ENCODE data around the gene ZNF276.
"Not testable (repeated sequence)": the region's sequence is repeated elsewhere in the genome, so short reads cannot be mapped to it uniquely, and the experiment has no call there.

The ZNF276 gene

GRCh38 chr16:89696670-89697128 is 24.6 kb upstream of the ZNF276 start:
- no peak for DNase-seq (ENCODE audit: low spot score)

DNA sequence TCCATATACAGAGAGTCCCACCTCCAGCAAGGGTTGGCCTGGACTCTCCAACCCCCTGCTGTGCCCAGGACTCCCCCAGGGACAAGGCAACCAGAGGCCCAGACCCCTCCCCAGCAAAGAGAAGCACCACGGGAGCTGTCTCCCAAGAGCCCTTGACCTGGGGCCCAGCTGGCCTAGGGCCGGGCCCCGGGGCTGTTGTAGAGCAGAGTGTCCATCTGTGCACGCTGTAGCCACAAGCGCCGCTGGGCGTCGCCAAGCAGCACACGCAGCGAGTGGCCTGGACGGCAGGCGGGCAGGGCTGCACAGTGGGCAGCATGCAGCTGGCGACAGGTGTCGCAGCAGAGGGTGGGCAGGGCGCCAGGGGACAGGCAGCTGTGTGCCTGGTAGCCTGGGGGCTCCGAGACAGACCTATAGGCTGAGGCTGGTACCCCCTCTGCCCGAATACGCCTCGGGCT is 24.1 kb upstream of the ZNF276 start:
- no peak for DNase-seq (ENCODE audit: low spot score)

DNA sequence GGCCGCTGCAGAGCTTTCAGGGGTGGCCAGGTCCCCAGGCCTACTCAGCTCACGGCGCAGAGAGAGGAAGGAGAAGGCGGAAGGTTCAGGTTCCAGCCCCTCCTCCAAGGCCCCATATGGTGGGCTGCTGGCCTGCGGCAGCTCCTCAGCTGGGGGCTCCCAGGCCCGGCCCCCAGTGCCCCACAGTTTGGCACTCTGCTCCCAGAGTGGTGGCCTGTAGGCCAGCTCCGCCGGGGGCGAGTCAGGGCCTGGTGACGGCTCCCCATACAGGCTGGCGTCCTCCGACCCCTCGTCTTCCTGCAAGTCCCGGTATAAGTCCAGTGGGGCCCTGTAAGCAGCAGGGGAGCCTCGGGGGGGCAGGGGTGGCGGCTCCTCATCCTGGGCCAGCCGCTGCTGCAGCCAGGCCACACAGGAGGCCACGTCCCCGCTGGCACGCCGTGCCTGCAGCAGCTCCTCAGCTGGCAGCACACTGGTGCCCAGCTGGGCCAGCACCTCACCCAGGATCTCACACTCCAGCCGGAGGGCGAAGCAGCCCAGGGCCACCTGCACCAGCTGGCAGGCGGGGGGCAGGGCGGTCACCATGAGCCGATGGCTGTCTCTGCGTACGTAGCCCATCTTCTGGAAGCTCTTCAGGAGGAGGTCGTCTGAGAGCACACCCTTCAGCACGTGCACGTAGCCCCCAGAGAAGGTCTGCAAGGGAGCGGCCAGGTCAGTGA is 23.6 kb upstream of the ZNF276 start:
- no peak for DNase-seq (ENCODE audit: low spot score)

DNA sequence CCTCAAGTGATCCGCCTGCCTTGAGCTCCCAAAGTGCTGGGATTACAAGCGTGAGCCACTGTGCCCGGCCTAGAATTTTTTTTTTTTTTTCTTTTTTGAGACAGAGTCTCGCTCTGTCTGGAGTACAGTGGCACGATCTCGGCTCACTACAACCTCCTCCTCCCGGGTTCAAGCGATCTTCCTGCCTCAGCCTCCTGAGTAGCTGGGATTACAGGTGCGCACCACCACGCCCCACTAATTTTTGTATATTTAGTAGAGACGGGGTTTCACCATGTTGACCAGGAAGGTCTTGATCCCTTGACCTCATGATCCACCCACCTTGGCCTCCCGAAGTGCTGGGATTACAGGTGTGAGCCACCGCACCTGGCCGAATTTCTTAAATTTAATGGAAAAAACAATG is 22.6 kb upstream of the ZNF276 start:
- DNase-seq (ENCODE audit: low spot score): not testable (repeated sequence)

DNA sequence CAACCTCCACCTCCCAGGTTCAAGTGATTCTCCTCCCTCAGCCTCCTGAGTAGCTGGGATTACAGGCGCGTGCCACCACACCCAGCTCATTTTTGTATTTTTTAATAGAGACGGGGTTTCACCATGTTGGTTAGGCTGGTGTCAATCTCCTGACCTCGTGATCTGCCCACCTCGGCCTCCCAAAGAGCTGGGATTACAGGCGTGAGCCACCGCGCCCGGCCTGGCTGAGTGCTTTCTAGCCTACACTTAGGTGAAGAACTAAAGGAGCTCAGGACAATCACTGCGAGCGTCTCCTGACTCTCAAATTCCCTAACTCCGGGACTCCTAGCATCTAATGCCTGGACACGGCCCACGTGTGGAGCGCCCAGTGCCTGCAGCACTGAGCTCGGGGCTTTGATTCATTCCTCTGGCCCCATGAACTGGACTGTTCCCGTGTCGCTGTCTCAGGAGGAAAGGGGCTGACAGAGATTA is 21.7 kb upstream of the ZNF276 start:
- not testable (repeated sequence) for DNase-seq (ENCODE audit: low spot score)

GRCh38 chr16:89700100-89700648 is 21.2 kb upstream of the ZNF276 start:
- DNase-seq (ENCODE audit: low spot score): peak; percentile 100

DNA sequence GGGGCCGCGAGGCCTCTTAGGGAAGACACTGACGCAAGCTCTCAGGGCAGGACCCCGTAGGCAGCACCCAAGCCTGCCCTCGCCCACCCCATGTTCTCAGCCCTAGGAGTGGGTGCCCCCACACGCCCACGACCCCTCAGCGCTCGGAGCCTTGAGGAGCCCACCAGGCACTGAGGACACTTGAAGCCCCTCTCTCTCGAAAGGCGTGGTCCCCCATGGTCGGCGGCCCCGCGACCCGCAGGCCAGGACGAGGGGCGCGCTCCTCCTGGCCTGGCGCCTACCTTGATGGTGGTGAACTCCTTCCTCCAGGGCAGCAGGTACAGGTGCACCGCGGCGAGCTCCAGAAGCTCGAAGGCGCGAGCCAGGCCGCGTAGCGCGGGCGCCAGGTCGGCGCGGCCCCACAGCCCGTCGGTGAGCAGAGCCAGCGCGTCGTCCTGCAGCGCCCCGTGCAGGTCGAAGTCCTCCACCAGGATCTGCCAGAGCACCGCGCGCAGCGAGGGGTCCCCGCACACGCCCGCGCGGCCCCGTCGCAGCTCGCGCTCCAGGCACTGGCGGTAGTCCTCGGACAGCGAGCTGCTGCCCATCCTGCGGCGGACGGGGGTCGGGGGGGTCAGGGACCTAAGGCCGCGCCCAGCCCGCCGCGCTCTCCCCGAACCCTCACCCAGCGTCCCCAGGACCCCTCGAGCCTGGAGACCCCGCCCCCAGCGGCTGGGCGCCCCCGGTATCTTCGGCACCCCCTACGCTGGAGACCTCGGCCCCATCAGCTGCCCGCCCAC is 20.5 kb upstream of the ZNF276 start:
- peak; percentile 33 for DNase-seq (ENCODE audit: low spot score)

GRCh38 chr16:89701425-89702406 is 19.6 kb upstream of the ZNF276 start, which contains the start of gene SPATA2L:
Gene SPATA2L, minus strand, starts transcription at chr16:89701705. Its CDS starts 473 bp downstream, at chr16:89701232.
- DNase-seq (ENCODE audit: low spot score): peak; percentile 94

DNA sequence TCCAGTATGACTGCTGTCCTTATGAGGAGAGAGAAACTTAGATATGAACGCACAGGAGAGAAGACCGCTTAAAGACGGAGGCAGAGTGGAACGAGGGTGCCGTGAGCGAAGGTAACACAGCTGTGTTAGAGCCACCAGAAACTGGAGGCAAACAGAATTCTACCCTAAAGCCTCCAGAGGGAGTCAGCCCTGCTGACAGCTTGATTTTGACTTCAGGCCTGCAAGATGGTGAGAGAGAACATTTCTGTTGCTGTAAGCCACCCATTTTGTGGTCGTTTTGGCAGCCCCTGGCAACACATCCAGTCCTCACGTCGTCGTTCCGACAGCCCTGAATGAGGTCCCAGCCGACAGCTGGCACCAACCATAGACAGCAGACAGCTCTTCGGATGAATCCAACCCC is 17.1 kb upstream of the ZNF276 start:
- DNase-seq (ENCODE audit: low spot score): no peak

- DNase-seq (ENCODE audit: low spot score): no peak
These were observed 16.3 kb upstream of the ZNF276 start for GRCh38 chr16:89705006-89705405.

- DNase-seq (ENCODE audit: low spot score): no peak
These were observed 14.6 kb upstream of the ZNF276 start for GRCh38 chr16:89706518-89707260.

GRCh38 chr16:89707695-89708094 is 13.6 kb upstream of the ZNF276 start:
- no peak for DNase-seq (ENCODE audit: low spot score)

- DNase-seq (ENCODE audit: low spot score): no peak
These were observed 12.8 kb upstream of the ZNF276 start for GRCh38 chr16:89708481-89708931.

- no peak for DNase-seq (ENCODE audit: low spot score)
These were observed 12.2 kb upstream of the ZNF276 start for GRCh38 chr16:89709166-89709565.

GRCh38 chr16:89709716-89710432 is 11.5 kb upstream of the ZNF276 start:
- no peak for DNase-seq (ENCODE audit: low spot score)

- no peak for DNase-seq (ENCODE audit: low spot score)
These were observed 10.4 kb upstream of the ZNF276 start for GRCh38 chr16:89710709-89711564.

DNA sequence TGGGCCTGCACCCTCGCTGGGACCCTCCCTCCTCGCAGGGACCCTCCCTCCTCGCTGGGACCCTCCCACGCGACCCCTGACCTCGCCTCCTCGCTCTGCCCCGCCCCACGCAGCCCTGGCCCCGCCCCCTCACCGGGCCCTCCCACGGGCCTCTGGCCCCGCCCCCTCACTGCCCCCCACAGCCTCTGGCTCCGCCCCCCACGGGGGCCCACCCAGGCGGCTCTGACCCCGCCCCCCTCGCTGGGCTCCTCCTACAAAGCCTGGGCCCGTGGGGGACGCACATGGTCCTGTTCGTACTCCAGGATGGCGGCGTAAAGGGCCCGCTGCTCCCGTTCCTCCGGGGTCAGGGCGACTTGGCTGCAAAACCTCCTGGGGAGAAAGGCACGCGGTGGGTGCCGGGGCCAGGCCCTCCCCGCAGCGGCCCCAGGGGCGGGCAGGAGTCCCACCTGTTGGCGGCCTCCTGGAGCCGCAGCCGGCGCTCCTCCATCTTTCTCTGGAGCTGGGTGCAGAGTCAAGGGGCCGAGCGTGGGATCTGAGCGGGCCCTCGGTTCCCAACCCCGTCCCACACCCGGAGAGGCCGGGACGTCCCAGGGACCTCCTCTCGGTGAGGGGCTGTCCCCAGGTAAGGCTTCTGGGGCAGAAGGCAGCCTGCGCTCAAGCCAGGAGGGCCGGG is 9.6 kb upstream of the ZNF276 start:
- peak; percentile 60 for DNase-seq (ENCODE audit: low spot score)

GRCh38 chr16:89712274-89712781 is 9.0 kb upstream of the ZNF276 start:
- no peak for DNase-seq (ENCODE audit: low spot score)
